ENCODE results near the gene BTBD16. TPM values are rescaled to one million over a fixed set of nuclear protein-coding genes. Genes with fewer than 3 reads are reported as not detected.

The BTBD16 gene
- total RNA-seq, 1 experiment from 2014 or later, result not detected

- no peak for DNase-seq (ENCODE audit: low spot score)
Observed at GRCh38 chr10:122343135-122343800, 72.2 kb downstream of the BTBD16 start.

GRCh38 chr10:122343936-122344335 is 72.8 kb downstream of the BTBD16 start:
- DNase-seq (ENCODE audit: low spot score), result no peak

GRCh38 chr10:122344741-122345258 is 73.7 kb downstream of the BTBD16 start:
- DNase-seq (ENCODE audit: low spot score), result no peak

GRCh38 chr10:122346326-122346950 is 75.3 kb downstream of the BTBD16 start:
- no peak for DNase-seq (ENCODE audit: low spot score)

GRCh38 chr10:122347170-122347841 is 76.2 kb downstream of the BTBD16 start:
- DNase-seq (ENCODE audit: low spot score), result no peak

- no peak for DNase-seq (ENCODE audit: low spot score)
Observed at GRCh38 chr10:122348512-122348911, 77.4 kb downstream of the BTBD16 start.

GRCh38 chr10:122348935-122349361 is 77.9 kb downstream of the BTBD16 start:
- DNase-seq (ENCODE audit: low spot score), result no peak

GRCh38 chr10:122349758-122350369 is 78.8 kb downstream of the BTBD16 start:
- no peak for DNase-seq (ENCODE audit: low spot score)

GRCh38 chr10:122350893-122351292 is 79.8 kb downstream of the BTBD16 start:
- DNase-seq (ENCODE audit: low spot score), result no peak

- no peak for DNase-seq (ENCODE audit: low spot score)
Observed at GRCh38 chr10:122352817-122353525, 81.9 kb downstream of the BTBD16 start.

GRCh38 chr10:122354383-122354782 is 83.3 kb downstream of the BTBD16 start:
- no peak for DNase-seq (ENCODE audit: low spot score)

GRCh38 chr10:122357685-122358084 is 86.6 kb downstream of the BTBD16 start:
- no peak for DNase-seq (ENCODE audit: low spot score)

- DNase-seq (ENCODE audit: low spot score), result no peak
Observed at GRCh38 chr10:122359621-122360020, 88.5 kb downstream of the BTBD16 start.

- no peak for DNase-seq (ENCODE audit: low spot score)
Observed at GRCh38 chr10:122361046-122361445, 90.0 kb downstream of the BTBD16 start.

- DNase-seq (ENCODE audit: low spot score), result no peak
Observed at GRCh38 chr10:122362031-122362592, 91.0 kb downstream of the BTBD16 start.

GRCh38 chr10:122362621-122363020 is 91.5 kb downstream of the BTBD16 start:
- no peak for DNase-seq (ENCODE audit: low spot score)

GRCh38 chr10:122363311-122363710 is 92.2 kb downstream of the BTBD16 start:
- no peak for DNase-seq (ENCODE audit: low spot score)

GRCh38 chr10:122363722-122364463 is 92.8 kb downstream of the BTBD16 start:
- DNase-seq (ENCODE audit: low spot score), result no peak

- DNase-seq (ENCODE audit: low spot score), result no peak
Observed at GRCh38 chr10:122368502-122369254, 97.6 kb downstream of the BTBD16 start.

GRCh38 chr10:122373108-122373507 is 102.0 kb downstream of the BTBD16 start:
- no peak for DNase-seq (ENCODE audit: low spot score)
